GM18505 (cell line): ENCODE measurements around the gene CDKAL1.

Source experiments
- ATAC-seq: cut with Tn5 transposase; IDR thresholded peaks from one replicate; pipeline ENCODE4 v1.9.1; 2021; ENCODE audit not compliant: unreplicated experiment
- POLR2A ChIP-seq: IDR thresholded peaks from 4 replicates; pipeline ENCODE4 v1.6.1; 2011; ENCODE audit warnings: borderline replicate concordance; ENCODE audit not compliant: insufficient read depth, insufficient read length; ENCODE audit errors: extremely low read depth

Gene CDKAL1

GRCh38 chr6:21141616-21142303 is 607.5 kb downstream of the CDKAL1 start:
- TF ChIP-seq POLR2A, result no peak
- ATAC-seq, result no peak

- no peak for ATAC-seq
Measured at GRCh38 chr6:21142741-21143140, 608.5 kb downstream of the CDKAL1 start.

GRCh38 chr6:21143645-21144044 is 609.4 kb downstream of the CDKAL1 start:
- TF ChIP-seq POLR2A, result no peak
- ATAC-seq, result no peak

More at GRCh38 chr6:21142741-21143140, 608.5 kb downstream of the CDKAL1 start:
- TF ChIP-seq POLR2A, result no peak

GRCh38 chr6:21144928-21145327 is 610.7 kb downstream of the CDKAL1 start:
- ATAC-seq, result no peak
- TF ChIP-seq POLR2A, result no peak

- no peak for TF ChIP-seq POLR2A
- ATAC-seq, result no peak
Measured at GRCh38 chr6:21147995-21148394, 613.7 kb downstream of the CDKAL1 start.

GRCh38 chr6:21149470-21149869 is 615.2 kb downstream of the CDKAL1 start:
- TF ChIP-seq POLR2A, result no peak
- no peak for ATAC-seq

- no peak for TF ChIP-seq POLR2A
- ATAC-seq, result no peak
Measured at GRCh38 chr6:21150667-21151066, 616.4 kb downstream of the CDKAL1 start.

GRCh38 chr6:21151119-21151518 is 616.9 kb downstream of the CDKAL1 start:
- ATAC-seq, result no peak
- TF ChIP-seq POLR2A, result no peak

GRCh38 chr6:21151530-21151929 is 617.3 kb downstream of the CDKAL1 start:
- no peak for ATAC-seq
- no peak for TF ChIP-seq POLR2A

GRCh38 chr6:21157186-21157929 is 623.1 kb downstream of the CDKAL1 start:
- no peak for TF ChIP-seq POLR2A
- peak; percentile 63 for ATAC-seq

GRCh38 chr6:21158149-21158548 is 623.9 kb downstream of the CDKAL1 start:
- peak; percentile 11 for ATAC-seq
- TF ChIP-seq POLR2A, result no peak

- TF ChIP-seq POLR2A, result no peak
- ATAC-seq, result no peak
Measured at GRCh38 chr6:21158873-21159272, 624.6 kb downstream of the CDKAL1 start.

GRCh38 chr6:21159465-21159864 is 625.2 kb downstream of the CDKAL1 start:
- no peak for ATAC-seq
- TF ChIP-seq POLR2A, result no peak

- no peak for ATAC-seq
- TF ChIP-seq POLR2A, result no peak
Measured at GRCh38 chr6:21161707-21162106, 627.5 kb downstream of the CDKAL1 start.
